ENCODE results near the gene CTDSP2. TPM values are rescaled to one million over a fixed set of nuclear protein-coding genes. Genes with fewer than 3 reads are reported as not detected.
A peak's percentile ranks its signal among the peaks of the same experiment; 100 is the strongest.

CTDSP2 gene
- total RNA-seq, 4 donors from 2014 or later = 66.0 to 116 (median 83.4) TPM

- no peaks in the 10 kb centered on the region for H3K36me3 ChIP-seq
- H3K4me1 ChIP-seq = peaks cover 40 to 42% of the 10 kb centered on the region in 2 donors
- no peak for DNase-seq
- H3K27me3 ChIP-seq = no peaks in the 10 kb centered on the region
- no peak overlapping the region for H3K4me3 ChIP-seq
- no peak for TF ChIP-seq POLR2A (IDR thresholded peaks at IDR 0.05)
- TF ChIP-seq, protein P1, sequence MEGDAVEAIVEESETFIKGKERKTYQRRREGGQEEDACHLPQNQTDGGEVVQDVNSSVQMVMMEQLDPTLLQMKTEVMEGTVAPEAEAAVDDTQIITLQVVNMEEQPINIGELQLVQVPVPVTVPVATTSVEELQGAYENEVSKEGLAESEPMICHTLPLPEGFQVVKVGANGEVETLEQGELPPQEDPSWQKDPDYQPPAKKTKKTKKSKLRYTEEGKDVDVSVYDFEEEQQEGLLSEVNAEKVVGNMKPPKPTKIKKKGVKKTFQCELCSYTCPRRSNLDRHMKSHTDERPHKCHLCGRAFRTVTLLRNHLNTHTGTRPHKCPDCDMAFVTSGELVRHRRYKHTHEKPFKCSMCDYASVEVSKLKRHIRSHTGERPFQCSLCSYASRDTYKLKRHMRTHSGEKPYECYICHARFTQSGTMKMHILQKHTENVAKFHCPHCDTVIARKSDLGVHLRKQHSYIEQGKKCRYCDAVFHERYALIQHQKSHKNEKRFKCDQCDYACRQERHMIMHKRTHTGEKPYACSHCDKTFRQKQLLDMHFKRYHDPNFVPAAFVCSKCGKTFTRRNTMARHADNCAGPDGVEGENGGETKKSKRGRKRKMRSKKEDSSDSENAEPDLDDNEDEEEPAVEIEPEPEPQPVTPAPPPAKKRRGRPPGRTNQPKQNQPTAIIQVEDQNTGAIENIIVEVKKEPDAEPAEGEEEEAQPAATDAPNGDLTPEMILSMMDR (IDR thresholded peaks at IDR 0.05 in 4 of 5, conservative IDR thresholded peaks at IDR 0.05 in 1 of 5) = no peak
- no peaks in the 10 kb centered on the region for H3K9me3 ChIP-seq
- in situ Hi-C loops (cut with MboI; ENCODE audit: low sequenced_read_pairs in 4 of 4) = no loop called here
- H3K27ac ChIP-seq = peak overlapping the region; percentile 80 to 87 (median 84)
- ATAC-seq = no peak
- intact Hi-C loops (cut with DNase I; ENCODE audit: low total_unique reads) = no loop called here
Measured at GRCh38 chr12:57869927-57870318, 23.4 kb upstream of the CTDSP2 start.

- no peak for DNase-seq
Measured at GRCh38 chr12:57869298-57869926, 22.9 kb upstream of the CTDSP2 start.

DNA sequence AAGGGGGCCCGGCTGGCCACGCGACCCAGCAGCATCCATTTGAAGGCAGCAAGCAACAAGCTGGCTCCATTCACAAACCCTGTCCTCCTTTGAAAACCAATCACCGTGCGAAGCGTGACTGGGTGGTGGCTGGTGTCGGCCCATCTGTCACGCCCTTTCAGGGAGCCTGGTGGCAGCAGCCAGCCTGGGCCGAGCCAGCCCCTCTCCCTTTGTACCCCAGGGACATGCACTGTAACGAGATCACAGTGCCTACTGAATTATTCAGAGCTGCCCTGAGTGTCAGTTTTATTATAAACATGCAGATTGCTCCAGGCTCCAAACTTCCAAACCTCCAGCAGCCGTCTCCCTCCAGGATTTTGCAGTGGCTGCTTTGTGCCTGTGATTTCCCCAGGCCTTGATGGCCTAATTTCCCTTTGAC is 22.3 kb upstream of the CTDSP2 start:
- peak overlapping the region; percentile 80 to 87 (median 84) for H3K27ac ChIP-seq
- no peak for TF ChIP-seq POLR2A (IDR thresholded peaks at IDR 0.05)
- TF ChIP-seq, protein P1 (IDR thresholded peaks at IDR 0.05 in 4 of 5, conservative IDR thresholded peaks at IDR 0.05 in 1 of 5) = no peak
- H3K27me3 ChIP-seq = no peaks in the 10 kb centered on the region
- intact Hi-C loops (cut with DNase I; ENCODE audit: low total_unique reads) = no loop called here
- H3K4me3 ChIP-seq = peak overlapping the region in 2 of 4 donors; percentile 0 to 4
- no peaks in the 10 kb centered on the region for H3K9me3 ChIP-seq
- ATAC-seq = peak; percentile 60 to 61
- in situ Hi-C loops (cut with MboI; ENCODE audit: low sequenced_read_pairs in 4 of 4) = no loop called here
- peaks cover 39 to 42% of the 10 kb centered on the region in 2 donors for H3K4me1 ChIP-seq
- DNase-seq = peak; percentile 65 to 80
- H3K36me3 ChIP-seq = no peaks in the 10 kb centered on the region

More at GRCh38 chr12:57869298-57869926, 22.9 kb upstream of the CTDSP2 start:
- intact Hi-C loops (cut with DNase I; ENCODE audit: low total_unique reads) = no loop called here
- TF ChIP-seq, protein P1 (IDR thresholded peaks at IDR 0.05 in 4 of 5, conservative IDR thresholded peaks at IDR 0.05 in 1 of 5) = no peak
- no peak for TF ChIP-seq POLR2A (IDR thresholded peaks at IDR 0.05)
- H3K27ac ChIP-seq = peak overlapping the region; percentile 80 to 87 (median 84)
- no peaks in the 10 kb centered on the region for H3K9me3 ChIP-seq
- peak; percentile 24 to 25 for ATAC-seq
- no peaks in the 10 kb centered on the region for H3K36me3 ChIP-seq
- in situ Hi-C loops (cut with MboI; ENCODE audit: low sequenced_read_pairs in 4 of 4) = no loop called here
- peaks cover 39 to 41% of the 10 kb centered on the region in 2 donors for H3K4me1 ChIP-seq
- peak overlapping the region in 2 of 4 donors; percentile 0 to 4 for H3K4me3 ChIP-seq
- H3K27me3 ChIP-seq = no peaks in the 10 kb centered on the region

- no peaks in the 10 kb centered on the region for H3K36me3 ChIP-seq
- H3K9me3 ChIP-seq = no peaks in the 10 kb centered on the region
- ATAC-seq (no peak), DNase-seq (no peak)
- no peaks in the 10 kb centered on the region for H3K27me3 ChIP-seq
- H3K27ac ChIP-seq = peak overlapping the region; percentile 80 to 87 (median 84)
- H3K4me1 ChIP-seq = peaks cover 35% of the 10 kb centered on the region in 2 donors
- no peak overlapping the region for H3K4me3 ChIP-seq
- intact Hi-C loops (cut with DNase I; ENCODE audit: low total_unique reads) = no loop called here
- in situ Hi-C loops (cut with MboI; ENCODE audit: low sequenced_read_pairs in 4 of 4) = no loop called here
- TF ChIP-seq POLR2A (IDR thresholded peaks at IDR 0.05) = no peak
- TF ChIP-seq, protein P1 (IDR thresholded peaks at IDR 0.05 in 4 of 5, conservative IDR thresholded peaks at IDR 0.05 in 1 of 5) = no peak
Measured at GRCh38 chr12:57868221-57868620, 21.7 kb upstream of the CTDSP2 start.
